Heart left ventricle (tissue), 16 donors: ENCODE measurements around the gene OSCP1. TPM values are rescaled to one million over a fixed set of nuclear protein-coding genes. Genes with fewer than 3 reads are reported as not detected.

ENCODE experiments used
- ATAC-seq, 4 donors: fragments of 200-7000 bp; cut with Tn5 transposase; one replicate each; pipeline ENCODE4 v1.9.1; 2020 to 2022; ENCODE audit warnings: moderate library complexity in 4 of 4, mild to moderate bottlenecking in 3 of 4, moderate number of reproducible peaks in 1 of 4
- DNase-seq, 5 donors: peaks; one replicate each; pipeline ENCODE4 v3.0.0-alpha.2; 2020
- H3K27ac ChIP-seq, 12 donors: fragments of 200-600 bp; sonication (generic) in 4 of 12; one replicate each; pipeline versions ENCODE4 v1.5.0 to v1.8.0; 2016 to 2022; ENCODE audit warnings: mild to moderate bottlenecking in 2 of 12
- H3K27me3 ChIP-seq, 9 donors: fragments of 200-600 bp; sonication (generic) in 2 of 9; one replicate each; pipeline versions ENCODE4 v1.5.1 to v1.8.0; 2016 to 2022; ENCODE audit warnings: mild to moderate bottlenecking in 3 of 9
- H3K36me3 ChIP-seq, 9 donors: fragments of 200-600 bp; sonication (generic) in 2 of 9; one replicate each; pipeline versions ENCODE4 v1.5.0 to v1.8.0; 2018 to 2022; ENCODE audit warnings: mild to moderate bottlenecking in 2 of 9
- H3K4me1 ChIP-seq, 12 donors: fragments of 200-600 bp; sonication (generic) in 4 of 12; one replicate each; pipeline versions ENCODE4 v1.5.0 to v1.8.0; 2016 to 2022; ENCODE audit warnings: mild to moderate bottlenecking in 3 of 12
- H3K4me3 ChIP-seq, 12 donors: fragments of 200-600 bp; sonication (generic) in 4 of 12; one replicate each; pipeline versions ENCODE4 v1.5.0 to v1.8.0; 2017 to 2022; ENCODE audit warnings: mild to moderate bottlenecking in 9 of 12, moderate library complexity in 4 of 12
- H3K9me3 ChIP-seq, 12 donors: fragments of 200-600 bp; sonication (generic) in 4 of 12; one replicate each; pipeline versions ENCODE4 v1.5.0 to v1.8.0; 2016 to 2022; ENCODE audit warnings: mild to moderate bottlenecking in 1 of 12
- POLR2A ChIP-seq, 2 donors: fragments of 450-650 bp; IDR thresholded peaks; one replicate each; pipeline ENCODE4 v1.6.1; 2017; ENCODE audit warnings: antibody characterized with exemption in 2 of 2, mild to moderate bottlenecking in 2 of 2, moderate library complexity in 2 of 2
- WGBS, 4 donors: extraction: QIAGEN DNeasy Blood & Tissue Kit in 2 of 4; methylation state at CpG; one replicate each; pipeline versions ENCODE4 v1.1.5 to v1.1.7; 2013 to 2018; 5-methylcytosine and 5-hydroxymethylcytosine counted together
- intact Hi-C, 10 donors: fragments of 100-400 bp; cut with DNase I; formaldehyde crosslinking; loops; one replicate each; pipeline versions ENCODE4 v1.11.1 to v1.14.2; 2022
- polyA plus RNA-seq, 2 donors: library from polyadenylated mRNA; stranded (reverse); fragments of 200-250 nt; gene quantifications; one replicate each; pipeline ENCODE4 v1.2.3, GENCODE V29; 2013
- total RNA-seq, 9 donors: library from RNA; depleted of rRNA in 2 of 9; stranded (reverse); fragments of >200 nt in 2 of 9; fragmentation: NEBNext Ultra II Directional in 3 of 9; extraction: Animal tissue kit (Norgen Biotek cat#: 25700) in 3 of 9; gene quantifications; one replicate each; pipeline versions ENCODE4 v1.1.0 to v1.2.4, GENCODE V29; 2016 to 2023
- TF ChIP-seq, protein P1 (sequence below), 12 donors: fragments of 200-600 bp; sonication (generic) in 4 of 12; IDR thresholded peaks; one replicate each; pipeline versions ENCODE4 v1.5.0 to v1.8.0; 2018 to 2022; ENCODE audit warnings: antibody characterized with exemption in 12 of 12, mild to moderate bottlenecking in 5 of 12
- donor health status: ischemic (EF 13 %, LVEDD 7.1; RV severe dilation, severe dysfunction).
- donor health status: healthy with polysubstance abuse.
- donor health status: DM: no; HTN: yes; CAD: no.
- donor health status: DM: no; HTN: no; CAD: no.
- donor health status: ischemic (EF 25% LVEDD 6.9; RV normal size, moderate dysfunction).
- donor health status: ischemic (EF 25% LVEDD 5.7; RV mildly dilated, moderate dysfunction).
- donor health status: healthy.
- donor health status: DM: yes; HTN: yes; CAD: no.
- donor health status: ischemic (EF 35%, LVEDD 5.7; RV mildly dilated, moderate dysfunction).
- donor health status: nonischemic (EF 11% LVEDD 7.7; RV severe dilation, severe dysfunction).
- donor health status: DM: yes; HTN: yes; CAD: no.
- donor health status: PGD.
- donor health status: ischemic (EF 29% LVEDD 5.4; RV normal size, mild dysfunction).
- donor health status: nonischemic (EF 23%, LVEDD 6.1; RV moderate dilation, normal function).

OSCP1 gene
- total and polyA plus RNA-seq, 11 donors = 3.8 to 11.5 (median 6.0) TPM

DNA sequence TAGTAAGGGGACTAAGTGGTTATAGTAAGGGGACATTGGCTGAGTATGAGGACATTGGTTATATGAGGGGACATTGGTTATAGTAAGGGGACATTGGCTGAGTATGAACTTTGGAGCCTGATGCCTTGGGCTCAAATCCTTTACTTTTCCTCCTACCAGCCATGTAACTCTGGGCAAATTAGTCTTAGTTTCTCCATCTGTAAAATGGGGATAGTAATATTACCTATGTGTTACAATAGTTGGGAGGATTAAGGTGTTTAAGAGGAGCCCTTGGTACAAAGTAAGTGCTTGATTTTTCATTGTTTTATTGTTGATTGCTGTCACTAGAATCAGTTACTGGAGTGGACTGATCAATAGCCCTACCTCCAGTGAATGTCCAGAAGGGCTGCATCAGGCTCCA lies 2.8 kb downstream of the OSCP1 start:
- Histone ChIP-seq H3K9me3 (no peaks in the 10 kb centered on the region), H3K4me1 (peaks cover 0 to 27% (median 7%) of the 10 kb centered on the region in 12 donors), H3K27ac (no peak overlapping the region), H3K36me3 (peaks cover 0 to 4% (median 0%) of the 10 kb centered on the region in 9 donors), H3K4me3 (no peak overlapping the region), H3K27me3 (no peaks in the 10 kb centered on the region)
- TF ChIP-seq, protein P1, sequence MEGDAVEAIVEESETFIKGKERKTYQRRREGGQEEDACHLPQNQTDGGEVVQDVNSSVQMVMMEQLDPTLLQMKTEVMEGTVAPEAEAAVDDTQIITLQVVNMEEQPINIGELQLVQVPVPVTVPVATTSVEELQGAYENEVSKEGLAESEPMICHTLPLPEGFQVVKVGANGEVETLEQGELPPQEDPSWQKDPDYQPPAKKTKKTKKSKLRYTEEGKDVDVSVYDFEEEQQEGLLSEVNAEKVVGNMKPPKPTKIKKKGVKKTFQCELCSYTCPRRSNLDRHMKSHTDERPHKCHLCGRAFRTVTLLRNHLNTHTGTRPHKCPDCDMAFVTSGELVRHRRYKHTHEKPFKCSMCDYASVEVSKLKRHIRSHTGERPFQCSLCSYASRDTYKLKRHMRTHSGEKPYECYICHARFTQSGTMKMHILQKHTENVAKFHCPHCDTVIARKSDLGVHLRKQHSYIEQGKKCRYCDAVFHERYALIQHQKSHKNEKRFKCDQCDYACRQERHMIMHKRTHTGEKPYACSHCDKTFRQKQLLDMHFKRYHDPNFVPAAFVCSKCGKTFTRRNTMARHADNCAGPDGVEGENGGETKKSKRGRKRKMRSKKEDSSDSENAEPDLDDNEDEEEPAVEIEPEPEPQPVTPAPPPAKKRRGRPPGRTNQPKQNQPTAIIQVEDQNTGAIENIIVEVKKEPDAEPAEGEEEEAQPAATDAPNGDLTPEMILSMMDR (IDR thresholded peaks at IDR 0.05) = no peak
- no peak for TF ChIP-seq POLR2A (IDR thresholded peaks at IDR 0.05)
- ATAC-seq = no peak
- intact Hi-C loops = no loop called here
- DNase-seq = no peak

GRCh38 chr1:36446746-36447145 lies 3.5 kb downstream of the OSCP1 start:
- ATAC-seq (no peak), DNase-seq (no peak)
- TF ChIP-seq POLR2A (IDR thresholded peaks at IDR 0.05) = no peak
- TF ChIP-seq, protein P1 (IDR thresholded peaks at IDR 0.05) = no peak
- intact Hi-C loops = no loop called here
- WGBS, 4 donors = 60 to 75% (median 66%) methylated on average over 5 of the region's 5 CpGs
- H3K4me1 ChIP-seq = peaks cover 0 to 27% (median 7%) of the 10 kb centered on the region in 12 donors
- H3K9me3 ChIP-seq = no peaks in the 10 kb centered on the region
- H3K27ac ChIP-seq = no peak overlapping the region
- no peak overlapping the region for H3K4me3 ChIP-seq
- no peaks in the 10 kb centered on the region for H3K27me3 ChIP-seq
- peaks cover 0 to 4% (median 0%) of the 10 kb centered on the region in 9 donors for H3K36me3 ChIP-seq

GRCh38 chr1:36446271-36446670 lies 4.0 kb downstream of the OSCP1 start:
- intact Hi-C loops = no loop called here
- DNase-seq = peak in 2 of 5 donors; percentile 43 to 64
- no peaks in the 10 kb centered on the region for H3K9me3 ChIP-seq
- H3K36me3 ChIP-seq = peaks cover 0 to 4% (median 0%) of the 10 kb centered on the region in 9 donors
- H3K4me3 ChIP-seq = no peak overlapping the region
- ATAC-seq = no peak
- 62 to 70% (median 63%) methylated on average over 8 of the region's 8 CpGs for WGBS, 4 donors
- H3K27me3 ChIP-seq = no peaks in the 10 kb centered on the region
- H3K27ac ChIP-seq = no peak overlapping the region
- peaks cover 0 to 26% (median 7%) of the 10 kb centered on the region in 12 donors for H3K4me1 ChIP-seq
- no peak for TF ChIP-seq POLR2A (IDR thresholded peaks at IDR 0.05)
- TF ChIP-seq, protein P1 (IDR thresholded peaks at IDR 0.05) = peak in 6 of 12 donors; percentile 13 to 35 (median 22)

DNA sequence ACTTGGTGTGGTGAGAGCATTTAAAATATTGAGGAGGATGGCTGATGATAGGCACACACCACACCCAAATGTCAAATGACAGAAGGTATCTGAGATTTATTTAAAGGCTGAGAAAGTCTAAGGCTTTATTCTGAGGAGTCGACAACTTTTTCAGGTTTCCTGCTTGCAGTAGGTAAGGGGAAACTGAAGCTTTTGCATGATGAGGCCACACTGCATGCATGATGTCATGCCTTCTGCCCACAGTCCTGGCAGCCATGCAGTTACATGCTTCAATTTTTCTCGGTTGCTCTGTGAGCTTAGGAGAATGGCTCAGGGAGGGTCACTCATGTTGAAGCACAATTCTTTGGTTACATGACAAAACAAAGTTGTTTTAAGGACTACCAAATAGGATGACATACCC lies 7.0 kb downstream of the OSCP1 start:
- 82 to 92% (median 88%) methylated on average over 2 of the region's 2 CpGs for WGBS, 4 donors
- TF ChIP-seq, protein P1 (IDR thresholded peaks at IDR 0.05) = no peak
- TF ChIP-seq POLR2A (IDR thresholded peaks at IDR 0.05) = no peak

More for the DNA sequence above, 7.0 kb downstream of the OSCP1 start:
- no peak overlapping the region for H3K4me3 ChIP-seq
- intact Hi-C loops = no loop called here
- H3K27me3 ChIP-seq = no peaks in the 10 kb centered on the region
- DNase-seq (no peak), ATAC-seq (no peak)
- no peaks in the 10 kb centered on the region for H3K9me3 ChIP-seq
- H3K4me1 ChIP-seq = peaks cover 0 to 6% (median 0%) of the 10 kb centered on the region in 12 donors
- H3K27ac ChIP-seq = no peak overlapping the region
- peaks cover 0 to 11% (median 0%) of the 10 kb centered on the region in 9 donors for H3K36me3 ChIP-seq
